ENCODE results near the gene AXIN1.
"Not testable (repeated sequence)": the region's sequence is repeated elsewhere in the genome, so short reads cannot be mapped to it uniquely, and the experiment has no call there.

GRCh38 chr16:341974-342336 lies 10.6 kb downstream of the AXIN1 start:
- not testable (repeated sequence) for TF ChIP-seq MAX (IDR thresholded peaks at IDR 0.05); E2F6 (IDR thresholded peaks at IDR 0.05; ENCODE audit: borderline replicate concordance, low read depth); CTCF (IDR thresholded peaks at IDR 0.05); USF2 (IDR thresholded peaks at IDR 0.05)
